ENCODE measurements around the gene ZNF33A. TPM values are rescaled to one million over a fixed set of nuclear protein-coding genes. Genes with fewer than 3 reads are reported as not detected.

Gene ZNF33A
- total RNA-seq, 2 donors from 2014 or later, result 18.5 to 21.9 TPM

Other genes starting within 250 kb of the ZNF33A start
- 10 to 100 TPM in 1 of 2 donors, 1 to 10 TPM in 1; 9.8 to 10.2 TPM for gene ZNF248, start 153.1 kb upstream of the ZNF33A start, total RNA-seq
- gene ZNF25, start 34.0 kb upstream of the ZNF33A start, total RNA-seq, result 10 to 100 TPM; 20.5 to 26.1 TPM
- 10 to 100 TPM; 15.9 to 19.5 TPM for gene ZNF37A, start 83.7 kb downstream of the ZNF33A start, total RNA-seq

Data from posterior vena cava (tissue), 2 donors.